Motor neuron (in vitro differentiated cells): Measurements from ENCODE around the gene PPA2. TPM values are rescaled to one million over a fixed set of nuclear protein-coding genes. Genes with fewer than 3 reads are reported as not detected.
"Not testable (repeated sequence)": the region's sequence is repeated elsewhere in the genome, so short reads cannot be mapped to it uniquely, and the experiment has no call there.

ENCODE experiments used
- ATAC-seq, 8 experiments: fragments of 200-7000 bp; cut with Tn5 transposase; replicated peaks in 6 of 8; 2 replicates each; pipeline ENCODE4 v1.8.0; 2021; ENCODE audit warnings: mild to moderate bottlenecking in 8 of 8, moderate library complexity in 8 of 8
- H3K27ac ChIP-seq, 2 donors: fragments of 250-450 bp; sonication (Bioruptor Pico); 2 replicates each; pipeline ENCODE4 v1.9.0; 2021; ENCODE audit warnings: antibody characterized with exemption in 2 of 2, mild to moderate bottlenecking in 2 of 2, moderate library complexity in 1 of 2
- H3K4me1 ChIP-seq, 2 donors: fragments of 250-450 bp; sonication (Bioruptor Pico); replicated peaks in 1 of 2; 2 replicates each; pipeline ENCODE4 v1.6.1; 2021; ENCODE audit warnings: antibody characterized with exemption in 2 of 2, mild to moderate bottlenecking in 2 of 2, moderate library complexity in 1 of 2
- H3K4me3 ChIP-seq, 5 donors: fragments of 250-450 bp; sonication (Bioruptor Pico); 2 replicates each; pipeline ENCODE4 v1.9.0; 2021; ENCODE audit warnings: antibody characterized with exemption in 5 of 5, mild to moderate bottlenecking in 5 of 5, moderate library complexity in 4 of 5
- WGBS, 10 experiments: fragments of 450-650 bp; shearing (Covaris generic); methylation state at CpG; one replicate each; pipeline ENCODE4 v1.0.0; 2022; 5-methylcytosine and 5-hydroxymethylcytosine counted together
- in situ Hi-C, 9 experiments: fragments of 400-800 bp; cut with MboI; loops; one replicate each; pipeline ENCODE4 v1.15.0; 2021; ENCODE audit warnings: low sequenced_read_pairs in 9 of 9, low pct_unique_long_range_greater_than_20kb in 2 of 9; ENCODE audit not compliant: unreplicated experiment in 9 of 9
- total RNA-seq, 8 experiments: library from RNA; unstranded; fragments of 300-600 nt; gene quantifications; 2 replicates each; pipeline versions ENCODE4 v1.2.3 to v1.2.4, GENCODE V29; 2022

PPA2 gene
- total RNA-seq, 8 experiments from 2014 or later, result 63.4 to 145 (median 74.4) TPM

DNA sequence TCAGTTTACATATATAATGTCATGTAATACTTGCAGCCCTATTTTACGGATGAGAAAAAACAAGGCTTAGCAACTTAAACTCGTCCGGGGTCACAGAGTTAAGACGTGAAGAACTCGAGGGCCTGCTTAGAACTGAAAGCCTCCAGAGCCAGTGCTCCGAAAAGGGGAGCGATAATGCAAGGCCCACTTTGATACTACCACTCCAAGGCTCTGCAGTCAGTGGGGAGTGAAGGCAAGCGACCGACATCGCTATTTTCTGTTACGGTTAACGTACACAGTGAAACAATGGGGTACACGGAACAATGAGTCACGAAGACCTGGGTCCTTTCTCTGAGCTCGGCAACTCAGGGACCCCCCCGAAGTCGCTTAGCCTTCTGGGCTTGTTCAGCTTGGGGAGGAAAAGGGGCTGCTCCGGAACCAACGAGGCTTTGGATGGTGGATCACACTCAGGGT is 965 bp downstream of the PPA2 start:
- peaks cover 0 to 5% of the 10 kb centered on the region in 2 donors for H3K4me1 ChIP-seq
- peak overlapping the region; percentile 55 to 87 (median 77) for H3K4me3 ChIP-seq
- peak in 3 of 8 experiments; percentile 2 to 8 (median 2) for ATAC-seq
- in situ Hi-C loops, result loop anchor here in 4 of 9 experiments (10.0 to 25.0 kb wide), 2 partner anchors 328 to 336 kb away; partner anchors contain the start of gene TET2 (in 4 of the 4)
- WGBS, 10 experiments, result 0 to 5% (median 0%) methylated on average over 2 to 13 of the region's 19 CpGs; no CpG with 5 or more reads in 3 of the 10 experiments
- H3K27ac ChIP-seq, result peak overlapping the region; percentile 90 to 91

DNA sequence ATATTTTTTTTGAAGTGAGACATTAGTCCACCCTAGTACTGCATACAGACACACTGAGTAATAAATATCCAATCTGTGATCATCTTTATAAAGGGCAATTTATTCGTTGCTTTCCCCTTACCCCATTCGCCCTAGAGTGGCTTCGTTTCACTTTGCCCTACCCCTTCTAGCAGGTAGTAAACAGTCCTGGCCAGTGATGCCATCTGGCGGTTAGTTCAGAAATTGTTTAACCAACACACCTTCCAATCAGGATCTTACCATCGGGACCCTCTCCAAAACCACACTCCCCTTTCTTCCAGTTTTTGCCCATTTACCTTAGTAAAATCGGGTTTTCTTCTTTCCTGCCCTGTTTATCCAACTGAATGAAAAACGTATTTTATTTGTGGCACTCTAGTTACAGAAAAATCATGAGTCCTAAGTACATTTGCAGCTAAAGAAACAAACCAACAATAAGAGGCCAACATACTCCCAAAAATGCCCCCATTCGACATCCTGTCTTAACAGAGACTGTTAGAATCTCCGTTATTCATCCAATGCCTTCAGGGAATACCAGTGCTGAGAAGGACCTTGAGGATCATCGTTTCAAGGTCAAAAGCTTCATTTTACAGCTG is 2.2 kb downstream of the PPA2 start:
- ATAC-seq, result peak in 7 of 8 experiments; percentile 4 to 31 (median 12)
- 5 to 31% (median 12%) methylated on average over 3 to 10 of the region's 10 CpGs for WGBS, 10 experiments
- in situ Hi-C loops, result loop anchor here in 4 of 9 experiments (10.0 to 25.0 kb wide), 2 partner anchors 327 to 334 kb away; partner anchors contain the start of gene TET2 (in 4 of the 4)
- Histone ChIP-seq H3K27ac (no peak overlapping the region), H3K4me1 (peaks cover 0 to 5% of the 10 kb centered on the region in 2 donors), H3K4me3 (peak overlapping the region; percentile 55 to 87 (median 77))

DNA sequence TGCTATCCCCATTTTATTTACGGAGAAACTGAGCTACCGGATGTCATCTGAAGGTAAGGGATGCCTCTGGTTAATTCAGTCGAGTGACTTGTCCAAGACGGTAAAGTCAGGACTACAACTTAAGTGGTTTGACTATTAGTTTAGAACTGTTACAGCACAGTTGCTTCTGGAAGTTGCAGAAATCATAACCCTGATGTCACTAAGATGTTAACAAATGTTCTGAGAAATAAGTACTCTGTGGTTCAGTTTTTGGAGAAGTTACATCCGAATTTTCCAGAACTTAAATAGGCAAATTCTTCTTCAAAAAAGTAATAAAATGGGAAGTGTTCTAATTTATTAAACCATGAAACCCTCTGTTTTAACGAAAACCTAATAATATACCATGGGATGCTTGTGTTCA is 3.1 kb downstream of the PPA2 start:
- in situ Hi-C loops, result loop anchor here in 4 of 9 experiments (10.0 to 25.0 kb wide), 2 partner anchors 326 to 333 kb away; partner anchors contain the start of gene TET2 (in 4 of the 4)
- Histone ChIP-seq H3K4me3 (no peak overlapping the region), H3K4me1 (peaks cover 0 to 5% of the 10 kb centered on the region in 2 donors), H3K27ac (no peak overlapping the region)
- no peak for ATAC-seq
- 38 to 100% (median 93%) methylated on average over 1 to 6 of the region's 6 CpGs for WGBS, 10 experiments

DNA sequence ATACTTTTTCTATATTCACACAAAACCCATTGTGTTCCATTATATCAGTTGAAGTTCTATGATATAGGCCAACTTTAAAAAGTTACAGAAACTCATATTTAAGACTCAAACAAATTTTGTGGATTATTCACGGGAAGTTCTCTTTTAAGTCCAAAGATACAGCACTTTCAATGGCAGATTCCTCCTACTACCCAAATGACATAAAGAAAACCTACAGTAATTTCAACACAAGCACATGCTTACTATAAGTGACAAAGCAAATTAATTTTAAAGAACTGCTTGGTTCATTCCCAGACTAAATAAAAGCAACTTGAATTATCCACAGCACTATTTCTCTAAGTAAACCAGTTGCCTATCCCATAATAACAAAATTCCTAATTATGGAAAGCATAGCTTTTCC is 4.1 kb downstream of the PPA2 start:
- H3K4me3 ChIP-seq, result no peak overlapping the region
- ATAC-seq, result no peak
- 86 to 100% (median 100%) methylated on average over 1 of the region's 1 CpG; no CpG with 5 or more reads in 2 of the 10 experiments for WGBS, 10 experiments
- peaks cover 0 to 5% of the 10 kb centered on the region in 2 donors for H3K4me1 ChIP-seq
- in situ Hi-C loops, result loop anchor here in 4 of 9 experiments (10.0 to 25.0 kb wide), 2 partner anchors 325 to 332 kb away; partner anchors contain the start of gene TET2 (in 4 of the 4)
- H3K27ac ChIP-seq, result no peak overlapping the region

DNA sequence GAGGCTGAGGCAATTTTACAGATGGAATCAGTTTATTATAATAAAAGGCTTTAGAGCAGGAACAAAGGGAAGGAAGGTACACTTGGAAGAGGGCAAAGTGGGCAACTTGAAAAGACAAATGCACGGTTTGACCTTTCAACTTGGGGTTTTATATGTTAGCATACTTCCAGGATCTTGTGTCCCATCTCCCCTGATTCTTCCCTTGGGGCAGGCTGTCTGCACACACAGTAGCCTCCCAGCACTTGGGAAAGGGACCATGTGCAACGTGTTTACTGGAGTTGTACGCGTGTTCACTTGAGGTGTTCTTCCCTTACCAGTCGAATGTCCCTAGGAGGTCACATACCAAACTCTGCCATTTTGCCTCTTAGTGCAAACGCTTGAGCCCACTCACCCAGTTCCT is 7.3 kb downstream of the PPA2 start:
- Histone ChIP-seq H3K4me3 (no peak overlapping the region), H3K4me1 (peaks cover 0 to 3% of the 10 kb centered on the region in 2 donors), H3K27ac (no peak overlapping the region)
- in situ Hi-C loops, result loop anchor here in 3 of 9 experiments (25.0 kb wide), 1 partner anchor 329 kb away; the partner anchor contains the start of gene TET2 (in 3 of the 3)
- ATAC-seq, result no peak
- WGBS, 10 experiments, result 80 to 100% (median 98%) methylated on average over 1 to 6 of the region's 6 CpGs; no CpG with 5 or more reads in 1 of the 10 experiments

- WGBS, 10 experiments, result 80 to 100% (median 100%) methylated on average over 1 to 2 of the region's 2 CpGs; no CpG with 5 or more reads in 1 of the 10 experiments
- not testable (repeated sequence) for H3K4me3 ChIP-seq, H3K27ac ChIP-seq, ATAC-seq, H3K4me1 ChIP-seq
- in situ Hi-C loops, result loop anchor here in 3 of 9 experiments (25.0 kb wide), 1 partner anchor 327 kb away; the partner anchor contains the start of gene TET2 (in 3 of the 3)
These were observed 9.3 kb downstream of the PPA2 start for GRCh38 chr4:105464563-105464962.

DNA sequence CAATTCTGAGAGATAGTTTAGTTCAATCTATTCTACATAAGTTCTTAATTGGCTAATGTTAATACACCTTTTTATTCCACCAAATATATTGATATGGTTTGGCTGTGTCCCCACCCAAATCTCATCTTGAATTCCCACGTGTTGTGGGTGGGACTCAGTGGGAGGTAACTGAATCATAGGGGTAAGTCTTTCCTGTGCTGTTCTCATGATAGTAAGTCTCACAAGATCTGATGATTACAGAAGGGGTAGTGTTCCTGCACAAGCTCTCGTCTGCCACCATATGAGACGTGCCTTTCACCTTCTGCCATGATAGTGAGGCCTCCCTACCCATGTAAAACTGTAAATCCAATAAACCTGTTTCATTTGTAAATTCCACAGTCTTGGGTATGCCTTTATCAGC is 11.3 kb downstream of the PPA2 start:
- no peak for ATAC-seq
- in situ Hi-C loops, result loop anchor here in 3 of 9 experiments (25.0 kb wide), 1 partner anchor 325 kb away; the partner anchor contains the start of gene TET2 (in 3 of the 3)
- Histone ChIP-seq H3K4me1 (no peaks in the 10 kb centered on the region), H3K27ac (no peak overlapping the region), H3K4me3 (no peak overlapping the region)
- WGBS, 10 experiments, result 43 to 100% (median 94%) methylated on average over 1 to 2 of the region's 3 CpGs; no CpG with 5 or more reads in 7 of the 10 experiments

- Histone ChIP-seq H3K4me1 (no peaks in the 10 kb centered on the region), H3K4me3 (no peak overlapping the region), H3K27ac (no peak overlapping the region)
- 93 to 100% (median 100%) methylated on average over 2 to 6 of the region's 6 CpGs for WGBS, 10 experiments
- no peak for ATAC-seq
- in situ Hi-C loops, result loop anchor here in 3 of 9 experiments (25.0 kb wide), 1 partner anchor 325 kb away; the partner anchor contains the start of gene TET2 (in 3 of the 3)
These were observed 12.1 kb downstream of the PPA2 start for GRCh38 chr4:105461621-105462382.

DNA sequence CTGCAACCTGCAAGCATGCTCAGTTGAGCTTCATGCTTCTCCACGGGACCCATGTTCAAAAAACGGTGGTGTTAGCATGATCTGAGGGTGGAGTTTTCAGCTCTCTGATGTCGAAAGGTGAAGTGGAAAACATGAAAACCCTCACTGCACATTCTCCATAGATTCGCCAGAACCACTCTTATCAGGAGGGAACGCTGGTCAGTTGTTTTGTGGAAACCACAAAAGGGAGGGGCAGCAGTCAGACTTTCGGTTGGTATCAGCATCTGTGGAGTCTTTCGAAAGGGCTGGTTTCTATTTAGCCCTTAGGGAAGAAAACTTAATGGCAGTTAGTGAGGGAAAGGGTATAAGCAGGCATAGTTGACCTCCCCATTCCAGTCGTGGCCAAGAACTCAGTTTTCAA is 12.6 kb downstream of the PPA2 start:
- in situ Hi-C loops, result loop anchor here in 3 of 9 experiments (25.0 kb wide), 1 partner anchor 324 kb away; the partner anchor contains the start of gene TET2 (in 3 of the 3)
- 67 to 100% (median 87%) methylated on average over 1 to 6 of the region's 8 CpGs for WGBS, 10 experiments
- no peak for ATAC-seq
- Histone ChIP-seq H3K4me1 (no peaks in the 10 kb centered on the region), H3K4me3 (no peak overlapping the region), H3K27ac (no peak overlapping the region)

- Histone ChIP-seq H3K4me1 (no peaks in the 10 kb centered on the region), H3K4me3 (no peak overlapping the region), H3K27ac (no peak overlapping the region)
- ATAC-seq, result no peak
- in situ Hi-C loops, result loop anchor here in 3 of 9 experiments (25.0 kb wide), 1 partner anchor 323 kb away; the partner anchor contains the start of gene TET2 (in 3 of the 3)
- WGBS, 10 experiments, result 29 to 100% (median 89%) methylated on average over 1 to 2 of the region's 2 CpGs
These were observed 13.6 kb downstream of the PPA2 start for GRCh38 chr4:105460306-105460705.

GRCh38 chr4:105458541-105458940 is 15.3 kb downstream of the PPA2 start:
- not testable (repeated sequence) for H3K4me3 ChIP-seq, ATAC-seq, H3K27ac ChIP-seq, H3K4me1 ChIP-seq
- WGBS, 10 experiments, result 83 to 100% (median 97%) methylated on average over 2 to 8 of the region's 11 CpGs; no CpG with 5 or more reads in 1 of the 10 experiments
- in situ Hi-C loops, result loop anchor here in 3 of 9 experiments (25.0 kb wide), 1 partner anchor 321 kb away; the partner anchor contains the start of gene TET2 (in 3 of the 3)

GRCh38 chr4:105458001-105458400 is 15.9 kb downstream of the PPA2 start:
- H3K27ac ChIP-seq, result no peak overlapping the region
- no peak overlapping the region for H3K4me3 ChIP-seq
- ATAC-seq, result no peak
- in situ Hi-C loops, result loop anchor here in 3 of 9 experiments (25.0 kb wide), 1 partner anchor 321 kb away; the partner anchor contains the start of gene TET2 (in 3 of the 3)
- WGBS, 10 experiments, result 75 to 100% (median 94%) methylated on average over 1 of the region's 1 CpG; no CpG with 5 or more reads in 1 of the 10 experiments
- H3K4me1 ChIP-seq, result no peaks in the 10 kb centered on the region
